NOMO-1 treated with DMSO at 0.1 percent for 48 hours (cell line): ENCODE data around the gene CEP120.

Experiments used
- DNase-seq: peaks from one replicate; lab custom pipeline; 2025; ENCODE audit not compliant: unreplicated experiment; lab: John Stamatoyannopoulos, UW

Gene CEP120

DNA sequence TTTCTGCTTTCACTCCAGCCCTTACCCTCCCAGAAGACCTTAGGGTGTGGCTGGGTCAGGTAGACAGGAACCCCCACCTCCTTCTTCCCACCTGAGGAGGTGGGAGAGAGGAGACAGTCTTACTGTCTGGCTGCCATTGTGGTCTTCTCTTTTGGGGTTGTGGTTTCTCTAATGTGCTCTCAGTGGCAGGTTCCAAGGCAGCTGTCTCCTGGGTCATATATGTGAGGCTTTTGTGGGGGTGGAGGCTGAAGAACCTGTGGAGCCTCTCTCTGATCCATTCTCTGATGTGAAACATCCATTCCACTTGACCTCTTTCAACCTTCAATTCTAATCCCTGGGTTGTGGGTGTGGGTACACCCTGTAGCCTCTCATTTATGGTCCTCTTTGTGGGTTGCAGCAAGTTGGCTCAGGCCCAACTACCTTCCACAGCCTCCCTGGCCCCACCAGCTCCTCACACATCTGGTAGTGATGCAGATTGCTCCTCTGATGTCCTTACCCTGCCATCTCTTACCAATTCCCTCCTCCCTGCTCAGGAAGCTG, 118.4 kb downstream of the CEP120 start:
- DNase-seq: no peak

DNA sequence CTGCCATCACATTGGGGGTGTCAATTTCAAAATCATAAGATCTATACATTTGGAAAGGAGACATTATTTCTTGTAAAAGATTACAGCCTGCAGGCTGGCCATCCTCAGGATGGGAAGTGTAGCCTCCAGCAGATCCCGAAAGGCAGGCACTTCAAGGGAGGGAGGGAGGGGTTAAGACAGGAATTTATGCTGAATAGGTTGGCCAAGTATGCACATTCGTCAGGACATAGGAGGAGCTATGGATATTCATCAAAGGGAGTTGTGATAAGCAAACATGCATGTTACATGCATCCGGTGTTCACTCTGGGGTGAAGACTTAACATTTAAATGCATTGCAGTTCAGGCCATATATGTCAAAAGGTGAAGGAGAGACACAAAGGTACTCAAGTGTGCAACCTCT, 119.4 kb downstream of the CEP120 start:
- no peak for DNase-seq

DNA sequence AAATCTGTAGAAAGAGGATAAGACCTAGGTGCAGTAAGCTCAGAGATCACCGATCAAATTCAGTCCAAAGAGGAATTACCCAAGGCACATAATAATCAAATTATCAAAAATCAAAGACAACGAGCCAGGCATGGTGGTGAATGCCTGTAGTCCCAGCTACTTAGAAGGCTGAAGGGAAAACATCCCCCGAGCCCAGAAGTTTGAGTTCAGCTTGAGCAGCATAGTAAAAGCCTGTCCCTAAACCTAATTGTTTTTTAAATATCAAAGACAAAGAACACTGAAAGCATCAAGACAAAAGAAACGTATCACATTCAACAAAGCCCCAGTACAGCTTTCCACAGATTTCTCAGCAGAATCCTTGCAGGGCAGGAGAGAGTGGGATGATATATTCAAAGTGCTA, 122.9 kb downstream of the CEP120 start:
- DNase-seq: no peak

DNA sequence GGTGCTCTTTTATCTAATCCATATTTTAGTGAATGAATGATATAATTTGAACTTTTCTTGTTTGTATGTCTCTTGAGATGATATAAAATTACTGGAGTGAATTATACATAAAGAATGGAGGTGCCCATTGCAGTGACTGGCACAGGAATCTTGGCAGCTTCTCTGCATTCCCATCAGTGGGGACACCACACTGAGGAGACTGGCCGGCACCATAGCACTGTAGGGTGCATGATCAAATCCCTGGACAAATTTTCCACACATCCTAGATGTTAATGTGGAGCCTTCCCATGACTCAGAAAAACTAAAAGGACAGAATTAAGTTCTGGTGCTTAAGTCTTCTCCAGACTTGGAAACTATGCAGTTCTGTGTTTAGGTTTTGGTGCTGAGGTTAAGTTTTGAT, 124.1 kb downstream of the CEP120 start:
- DNase-seq: no peak

DNA sequence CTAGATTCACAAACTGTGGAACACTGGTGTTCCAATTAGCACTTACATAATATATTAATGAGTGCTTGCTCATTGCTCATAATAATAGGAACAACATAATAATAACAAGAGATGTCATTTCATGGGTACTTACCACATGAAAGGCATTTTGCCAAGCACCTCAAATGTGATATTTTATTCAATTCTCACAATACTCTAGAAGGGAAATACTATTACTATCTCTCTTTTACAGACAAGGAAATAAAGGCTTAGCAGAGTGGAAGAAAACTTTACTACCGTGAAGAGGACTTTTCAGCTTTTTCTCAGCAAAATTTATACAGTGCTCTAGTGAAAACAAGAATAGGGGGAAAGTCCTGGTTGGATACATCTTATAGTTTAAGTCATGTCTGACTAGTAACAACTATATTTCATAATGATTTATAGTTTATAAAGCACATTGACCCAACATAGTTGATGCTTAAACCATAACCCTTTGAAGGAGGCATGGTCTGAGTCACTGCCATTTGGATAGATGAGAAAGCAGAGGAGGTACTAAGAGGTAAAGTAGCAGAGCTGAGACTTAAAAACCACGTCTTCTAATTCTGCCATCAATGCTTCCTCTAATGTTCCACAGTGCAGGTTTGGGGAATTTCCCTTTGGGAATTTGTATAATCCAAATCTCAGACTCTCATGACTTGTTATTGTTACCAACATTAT, 124.7 kb downstream of the CEP120 start:
- no peak for DNase-seq

DNA sequence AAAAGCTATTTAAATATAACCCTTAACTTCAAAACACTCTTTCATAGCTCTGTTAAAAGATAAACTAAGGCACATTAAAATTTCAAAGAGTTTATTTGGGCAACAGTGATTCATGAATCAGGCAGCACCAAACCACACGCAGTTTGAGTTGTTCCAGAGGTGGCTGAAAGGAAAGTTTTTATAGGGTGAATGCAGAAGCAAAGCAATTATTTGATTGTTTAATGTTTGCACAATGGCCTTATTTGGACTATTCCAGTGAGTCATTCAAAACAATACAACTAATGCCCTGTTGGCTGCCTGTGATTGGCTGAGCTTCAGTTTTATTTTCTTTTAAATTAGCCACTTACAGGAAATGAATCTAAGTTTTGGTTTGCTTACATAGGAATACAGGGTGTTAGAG, 125.3 kb downstream of the CEP120 start:
- DNase-seq: no peak

DNA sequence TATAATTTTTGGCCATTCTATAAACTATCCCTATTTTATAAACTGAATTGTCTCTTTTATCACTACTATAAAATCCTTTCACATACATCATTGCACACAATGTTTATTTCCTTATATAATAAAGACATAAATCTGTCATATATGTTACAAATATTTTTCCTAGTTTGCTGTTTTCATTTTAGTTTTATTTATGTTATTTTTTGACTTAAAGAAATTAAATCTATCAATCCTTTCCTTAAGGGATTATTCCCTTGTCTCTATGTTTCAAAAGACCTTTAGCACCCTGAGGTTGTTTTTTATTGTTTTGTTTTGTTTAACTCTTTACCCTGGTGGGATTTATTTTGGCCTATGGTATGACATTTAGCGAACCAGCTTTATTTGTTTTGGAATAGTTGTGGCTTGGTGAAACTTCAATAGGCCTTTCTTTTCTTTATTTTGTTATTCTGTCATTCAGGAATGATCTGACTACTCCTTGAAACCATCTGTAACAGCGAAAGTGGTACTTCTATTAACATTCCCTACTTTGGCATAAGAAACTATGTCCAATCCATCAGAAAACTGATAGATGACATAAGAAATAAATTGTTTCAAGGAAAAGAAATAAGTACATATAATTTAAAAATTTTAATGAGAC, 125.9 kb downstream of the CEP120 start:
- no peak for DNase-seq
